ENCODE data around the gene CES2. TPM values are rescaled to one million over a fixed set of nuclear protein-coding genes. Genes with fewer than 3 reads are reported as not detected.
A peak's percentile ranks its signal among the peaks of the same experiment; 100 is the strongest.

Gene CES2
- total and polyA plus RNA-seq, 2 of the 8 experiments (the other 6 are each of a cell fraction or from before 2014, with no cell fraction given), result 8.6 to 14.7 TPM

- H3K79me1 ChIP-seq (ENCODE audit: low read depth, low read length), result peaks cover 2% of the 10 kb centered on the region; the same call in 1 of the 2 replicates
- CTCF ChIA-PET (ENCODE audit: partially characterized antibody), result interaction anchor here (0.6 to 27.5 kb wide), 6 partner anchors 21 to 274 kb away, joined by 3 to 1009 read pairs (median 4); partner anchors contain the start of genes CDH16 and PDP2
- no peak for FAIRE-seq
- TF ChIP-seq KDM4A (IDR thresholded peaks at IDR 0.05; ENCODE audit: low read depth, low read length, severe bottlenecking), result peak; percentile 9
- peak; percentile 83 for TF ChIP-seq SUZ12 (IDR thresholded peaks at IDR 0.05; ENCODE audit: low read length)
- TF ChIP-seq, protein P1, sequence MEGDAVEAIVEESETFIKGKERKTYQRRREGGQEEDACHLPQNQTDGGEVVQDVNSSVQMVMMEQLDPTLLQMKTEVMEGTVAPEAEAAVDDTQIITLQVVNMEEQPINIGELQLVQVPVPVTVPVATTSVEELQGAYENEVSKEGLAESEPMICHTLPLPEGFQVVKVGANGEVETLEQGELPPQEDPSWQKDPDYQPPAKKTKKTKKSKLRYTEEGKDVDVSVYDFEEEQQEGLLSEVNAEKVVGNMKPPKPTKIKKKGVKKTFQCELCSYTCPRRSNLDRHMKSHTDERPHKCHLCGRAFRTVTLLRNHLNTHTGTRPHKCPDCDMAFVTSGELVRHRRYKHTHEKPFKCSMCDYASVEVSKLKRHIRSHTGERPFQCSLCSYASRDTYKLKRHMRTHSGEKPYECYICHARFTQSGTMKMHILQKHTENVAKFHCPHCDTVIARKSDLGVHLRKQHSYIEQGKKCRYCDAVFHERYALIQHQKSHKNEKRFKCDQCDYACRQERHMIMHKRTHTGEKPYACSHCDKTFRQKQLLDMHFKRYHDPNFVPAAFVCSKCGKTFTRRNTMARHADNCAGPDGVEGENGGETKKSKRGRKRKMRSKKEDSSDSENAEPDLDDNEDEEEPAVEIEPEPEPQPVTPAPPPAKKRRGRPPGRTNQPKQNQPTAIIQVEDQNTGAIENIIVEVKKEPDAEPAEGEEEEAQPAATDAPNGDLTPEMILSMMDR (IDR thresholded peaks at IDR 0.05; ENCODE audit: control extremely low read depth in 1 of 3, insufficient read depth in 1 of 3, low read depth in 1 of 3, low read length in 3 of 3), result no peak
- no peak for TF ChIP-seq CEBPB (IDR thresholded peaks at IDR 0.05; ENCODE audit: low read depth, low read length)
- TF ChIP-seq EZH2 (IDR thresholded peaks at IDR 0.05; ENCODE audit: low read depth, low read length, severe bottlenecking), result peak; percentile 81
- TF ChIP-seq RBBP5 (IDR thresholded peaks at IDR 0.05; ENCODE audit: borderline replicate concordance, low read depth, low read length), result no peak
- no peak for TF ChIP-seq CBX5 (IDR thresholded peaks at IDR 0.05; ENCODE audit: low read depth, low read length)
- TF ChIP-seq ZNF274 (IDR thresholded peaks at IDR 0.05; ENCODE audit: borderline replicate concordance, extremely low read depth, low read length), result no peak
- no peak for TF ChIP-seq BRCA1 (IDR thresholded peaks at IDR 0.05; ENCODE audit: low read depth, low read length)
- TF ChIP-seq CHD2 (IDR thresholded peaks at IDR 0.05; ENCODE audit: low read length), result no peak
These were observed 9.9 kb upstream of the CES2 start, which contains the start of gene RRAD for GRCh38 chr16:66925322-66925840. Gene RRAD, minus strand, starts transcription at chr16:66925535. Its CDS starts 356 bp downstream, at chr16:66925179.

More at GRCh38 chr16:66925322-66925840, 9.9 kb upstream of the CES2 start, which contains the start of gene RRAD:
- Histone ChIP-seq H4K8ac (ENCODE audit: extremely low read depth, insufficient read depth, low read length) (peak within 1 kb of the TSS; percentile 22; the same call in 1 of the 2 replicates), H3K56ac (replicated peaks; ENCODE audit: insufficient read length, low read depth, low read length) (no peak within 1 kb of the TSS), H2BK120ac (replicated peaks; ENCODE audit: low read depth, low read length) (no peak within 1 kb of the TSS), H3K79me2 (ENCODE audit: control insufficient read depth in 1 of 2, insufficient read depth in 2 of 2, low read length in 2 of 2) (no peaks in the 10 kb centered on the region), H3K27ac (ENCODE audit: low read depth, low read length) (no peak within 1 kb of the TSS), H4K91ac (replicated peaks; ENCODE audit: insufficient read length, low read length) (no peak within 1 kb of the TSS), H2BK15ac (ENCODE audit: low read length) (no peak within 1 kb of the TSS; the same call in 1 of the 2 replicates), H2BK5ac (ENCODE audit: low read depth, low read length) (no peak within 1 kb of the TSS), H3K4me3 (ENCODE audit: extremely low read depth in 1 of 4, insufficient read depth in 2 of 4, low read depth in 3 of 4, low read length in 4 of 4) (peak within 1 kb of the TSS; percentile 28 to 67 (median 40)), H2BK20ac (ENCODE audit: low read length) (no peak within 1 kb of the TSS), H4K20me1 (replicated peaks in 1 of 2; ENCODE audit: control insufficient read depth in 1 of 2, insufficient read depth in 2 of 2, low read length in 2 of 2) (no peaks in the 10 kb centered on the region), H3K4me1 (replicated peaks in 1 of 4; ENCODE audit: control insufficient read depth in 3 of 4, insufficient read depth in 4 of 4, low read length in 3 of 4) (peaks cover 0 to 8% (median under 1%) of the 10 kb centered on the region in 4 experiments; a peak in 4 of 7 replicates), H3K18ac (ENCODE audit: extremely low read depth, low read length) (no peak within 1 kb of the TSS), H3K23ac (ENCODE audit: insufficient read length) (no peak within 1 kb of the TSS), H3K23me2 (ENCODE audit: low read depth, low read length) (peaks cover 4% of the 10 kb centered on the region; the same call in 1 of the 2 replicates), H3K36me3 (ENCODE audit: control insufficient read depth in 2 of 4, insufficient read depth in 4 of 4, low read length in 3 of 4) (no peaks in the 10 kb centered on the region; a peak in 1 of 8 replicates), H2BK12ac (ENCODE audit: low read depth, low read length) (no peak within 1 kb of the TSS), H3K9me3 (ENCODE audit: insufficient read depth in 2 of 2, low read depth in 1 of 2, low read length in 1 of 2) (no peaks in the 10 kb centered on the region), H3K9ac (replicated peaks in 1 of 4; ENCODE audit: extremely low read depth in 1 of 4, low read depth in 3 of 4, low read length in 3 of 4) (no peak within 1 kb of the TSS), H4K5ac (ENCODE audit: insufficient read length, low read depth, low read length) (no peak within 1 kb of the TSS), H3K4me2 (ENCODE audit: insufficient read depth in 1 of 2, low read depth in 2 of 2, low read length in 2 of 2) (peak within 1 kb of the TSS; percentile 40 to 89), H3K14ac (ENCODE audit: insufficient read length) (no peak within 1 kb of the TSS), H2AFZ (ENCODE audit: low read length) (no peak within 1 kb of the TSS), H3K4ac (replicated peaks; ENCODE audit: insufficient read length, low read depth, low read length) (no peak within 1 kb of the TSS), H3K27me3 (replicated peaks in 1 of 4; ENCODE audit: control insufficient read depth in 3 of 4, extremely low read depth in 1 of 4, insufficient read depth in 3 of 4, low read length in 3 of 4) (peaks cover 14 to 43% (median 35%) of the 10 kb centered on the region in 4 experiments; a peak in 6 of 7 replicates), H2AK5ac (ENCODE audit: low read depth, low read length) (no peak within 1 kb of the TSS)
- DNase-seq (ENCODE audit: low read depth in 1 of 2, low spot score in 2 of 2), result peak in 1 of 2 experiments; percentile 67
- WGBS, 2 experiments (ENCODE audit: extremely low coverage in 1 of 2, insufficient coverage in 1 of 2, insufficient read length in 1 of 2, insufficient replicate concordance in 2 of 2, low coverage in 1 of 2, low lambda C conversion rate in 2 of 2, missing lambda C conversion rate in 1 of 2), result 21% methylated on average over 11 of the region's 42 CpGs; no CpG with 5 or more reads in 1 of the 2 experiments
- POLR2A ChIA-PET (ENCODE audit: partially characterized antibody), result interaction anchor here (1.4 to 2.3 kb wide), 2 partner anchors 14 to 45 kb away, joined by 5 to 7 read pairs; partner anchors contain the start of gene PDP2

All from H1 (cell line).